GM18907 (cell line): Measurements from ENCODE around the gene TRPC3.
A peak's percentile ranks its signal among the peaks of the same experiment; 100 is the strongest.
"Not testable (repeated sequence)": the region's sequence is repeated elsewhere in the genome, so short reads cannot be mapped to it uniquely, and the experiment has no call there.

Source experiments
- ATAC-seq: cut with Tn5 transposase; IDR thresholded peaks from one replicate; pipeline ENCODE4 v1.9.1; 2021; ENCODE audit warnings: mild to moderate bottlenecking, moderate library complexity; ENCODE audit not compliant: unreplicated experiment

Gene TRPC3

GRCh38 chr4:121950212-121950679 is 1.6 kb downstream of the TRPC3 start:
- ATAC-seq = peak; percentile 90

- no peak for ATAC-seq
Measured at GRCh38 chr4:121946644-121947043, 5.2 kb downstream of the TRPC3 start.

GRCh38 chr4:121943941-121944340 is 7.9 kb downstream of the TRPC3 start:
- ATAC-seq = peak; percentile 73

GRCh38 chr4:121939690-121940089 is 12.2 kb downstream of the TRPC3 start:
- ATAC-seq = no peak

GRCh38 chr4:121938282-121939092 is 13.4 kb downstream of the TRPC3 start:
- no peak for ATAC-seq

- no peak for ATAC-seq
Measured at GRCh38 chr4:121936101-121936500, 15.8 kb downstream of the TRPC3 start.

GRCh38 chr4:121934635-121935034 is 17.2 kb downstream of the TRPC3 start:
- ATAC-seq = no peak

- no peak for ATAC-seq
Measured at GRCh38 chr4:121932212-121932974, 19.5 kb downstream of the TRPC3 start.

GRCh38 chr4:121930304-121930703 is 21.6 kb downstream of the TRPC3 start:
- no peak for ATAC-seq

- ATAC-seq = no peak
Measured at GRCh38 chr4:121927948-121928347, 23.9 kb downstream of the TRPC3 start.

- ATAC-seq = not testable (repeated sequence)
Measured at GRCh38 chr4:121926490-121926889, 25.4 kb downstream of the TRPC3 start.

- no peak for ATAC-seq
Measured at GRCh38 chr4:121923306-121923705, 28.6 kb downstream of the TRPC3 start.

GRCh38 chr4:121913667-121914066 is 38.2 kb downstream of the TRPC3 start:
- no peak for ATAC-seq

- no peak for ATAC-seq
Measured at GRCh38 chr4:121908346-121908745, 43.5 kb downstream of the TRPC3 start.

- peak; percentile 88 for ATAC-seq
Measured at GRCh38 chr4:121900132-121900983, 51.5 kb downstream of the TRPC3 start.

- no peak for ATAC-seq
Measured at GRCh38 chr4:121898150-121898549, 53.7 kb downstream of the TRPC3 start.

GRCh38 chr4:121888134-121888533 is 63.7 kb downstream of the TRPC3 start:
- no peak for ATAC-seq

- no peak for ATAC-seq
Measured at GRCh38 chr4:121885115-121885514, 66.7 kb downstream of the TRPC3 start.

- ATAC-seq = no peak
Measured at GRCh38 chr4:121881158-121881557, 70.7 kb downstream of the TRPC3 start.

GRCh38 chr4:121879135-121879534 is 72.7 kb downstream of the TRPC3 start:
- no peak for ATAC-seq
